Neural cell (in vitro differentiated cells): ENCODE measurements around the gene NEIL1. TPM values are rescaled to one million over a fixed set of nuclear protein-coding genes. Genes with fewer than 3 reads are reported as not detected.

Experiments used
- H2AFZ ChIP-seq: fragments of 200-600, 300-800 bp; sonication (generic), shearing (Covaris generic); 2 replicates; pipeline ENCODE4 v1.6.0; 2014; ENCODE audit warnings: low read depth, mild to moderate bottlenecking, antibody characterized with exemption, low read length, moderate library complexity
- H3F3A ChIP-seq: fragments of 200-600 bp; shearing (Covaris generic); 2 replicates; pipeline ENCODE4 v1.6.1; 2016; ENCODE audit warnings: mild to moderate bottlenecking, moderate library complexity, mixed read lengths, antibody characterized with exemption, low read length; ENCODE audit not compliant: insufficient read depth, poor library complexity, severe bottlenecking
- H3K27ac ChIP-seq: fragments of 200-600, 300-800 bp; sonication (generic), shearing (Covaris generic); 2 replicates; pipeline ENCODE4 v1.5.1; 2014; ENCODE audit warnings: mild to moderate bottlenecking, low read length, moderate library complexity
- H3K27me3 ChIP-seq: fragments of 300-800, 200-600 bp; sonication (generic), shearing (Covaris generic); 2 replicates; pipeline ENCODE4 v1.6.0; 2014; ENCODE audit warnings: mild to moderate bottlenecking, low read depth, low read length, moderate library complexity; ENCODE audit not compliant: insufficient read depth
- H3K36me3 ChIP-seq: fragments of 300-800, 200-600 bp; sonication (generic), shearing (Covaris generic); 2 replicates; pipeline ENCODE4 v1.5.1; 2014; ENCODE audit warnings: mild to moderate bottlenecking, antibody characterized with exemption, low read length, moderate library complexity; ENCODE audit not compliant: insufficient read depth
- H3K4me2 ChIP-seq: fragments of 300-800, 200-600 bp; sonication (generic), shearing (Covaris generic); 2 replicates; pipeline ENCODE4 v1.6.0; 2014; ENCODE audit warnings: mild to moderate bottlenecking, low read length
- H3K4me3 ChIP-seq: fragments of 300-800, 200-600 bp; sonication (generic), shearing (Covaris generic); 2 replicates; pipeline ENCODE4 v1.5.1; 2014; ENCODE audit warnings: mild to moderate bottlenecking, low read length, moderate library complexity
- H3K79me2 ChIP-seq: fragments of 200-600 bp; shearing (Covaris generic); replicated peaks from 2 replicates; pipeline ENCODE4 v1.6.0; 2014; ENCODE audit warnings: mild to moderate bottlenecking, low read length, moderate library complexity; ENCODE audit not compliant: insufficient read depth
- H3K9ac ChIP-seq: fragments of 300-800, 200-600 bp; sonication (generic), shearing (Covaris generic); 2 replicates; pipeline ENCODE4 v1.6.1; 2016; ENCODE audit warnings: mild to moderate bottlenecking, low read length, mixed read lengths
- H3K9me2 ChIP-seq: fragments of 200-600 bp; shearing (Covaris generic); 2 replicates; pipeline ENCODE4 v1.6.1; 2016; ENCODE audit warnings: mild to moderate bottlenecking, low read length, mixed read lengths; ENCODE audit not compliant: insufficient read depth
- H3K9me3 ChIP-seq: fragments of 200-600, 300-800 bp; sonication (generic), shearing (Covaris generic); 2 replicates; pipeline ENCODE4 v1.6.1; 2016; ENCODE audit warnings: mild to moderate bottlenecking, mixed run types, low read length, moderate library complexity, mixed read lengths
- H4K20me1 ChIP-seq: fragments of 200-600 bp; shearing (Covaris generic); 2 replicates; pipeline ENCODE4 v1.6.1; 2016; ENCODE audit warnings: mild to moderate bottlenecking, mixed run types; ENCODE audit not compliant: insufficient read depth
- CTCF ChIP-seq: fragments of 450-650 bp; IDR thresholded peaks from 2 replicates; pipeline ENCODE4 v1.5.1; 2014; ENCODE audit warnings: antibody characterized with exemption, mild to moderate bottlenecking, moderate library complexity; ENCODE audit not compliant: poor library complexity, severe bottlenecking
- EP300 ChIP-seq: fragments of 450-650 bp; conservative IDR thresholded peaks from 2 replicates; pipeline ENCODE4 v1.6.1; 2014; ENCODE audit warnings: antibody characterized with exemption, mild to moderate bottlenecking, moderate library complexity; ENCODE audit not compliant: poor library complexity, severe bottlenecking
- EZH2 ChIP-seq: fragments of 200-600, 300-800 bp; shearing (Covaris generic), sonication (generic); IDR thresholded peaks from 2 replicates; pipeline ENCODE4 v1.6.1; 2014; ENCODE audit warnings: antibody characterized with exemption, low read length, borderline replicate concordance, mild to moderate bottlenecking; ENCODE audit not compliant: insufficient read depth, poor library complexity, severe bottlenecking
- MXI1 ChIP-seq: fragments of 450-650 bp; conservative IDR thresholded peaks from 2 replicates; pipeline ENCODE4 v1.6.1; 2014; ENCODE audit warnings: antibody characterized with exemption, mild to moderate bottlenecking; ENCODE audit not compliant: poor library complexity, severe bottlenecking
- POLR2AphosphoS5 ChIP-seq: IDR thresholded peaks from 2 replicates; pipeline ENCODE4 v1.6.1; 2012
- RAD21 ChIP-seq: fragments of 450-650 bp; conservative IDR thresholded peaks from 2 replicates; pipeline ENCODE4 v1.6.1; 2014; ENCODE audit warnings: antibody characterized with exemption, mild to moderate bottlenecking, moderate library complexity
- REST ChIP-seq: IDR thresholded peaks from 2 replicates; pipeline ENCODE4 v1.6.1; 2012; ENCODE audit warnings: borderline replicate concordance
- SMC3 ChIP-seq: fragments of 450-650 bp; conservative IDR thresholded peaks from 2 replicates; pipeline ENCODE4 v1.6.1; 2014; ENCODE audit warnings: antibody characterized with exemption, mild to moderate bottlenecking, moderate library complexity; ENCODE audit not compliant: poor library complexity
- TAF1 ChIP-seq: IDR thresholded peaks from 2 replicates; pipeline ENCODE4 v1.6.1; 2012; ENCODE audit warnings: low read depth
- polyA plus RNA-seq: library from polyadenylated mRNA; depleted of rRNA; stranded (reverse); fragments of >200 nt; gene quantifications from 2 replicates; pipeline ENCODE4 v1.2.3, GENCODE V29; 2014

Gene NEIL1
- polyA plus RNA-seq, 1 donor from 2014 or later: 18.6 TPM

GRCh38 chr15:75403892-75404291 lies 57.1 kb downstream of the NEIL1 start:
- TF ChIP-seq EZH2 (no peak), SMC3 (no peak), REST (no peak), CTCF (no peak), EP300 (no peak), TAF1 (no peak), POLR2AphosphoS5 (no peak), MXI1 (no peak), RAD21 (no peak)
- H3K9ac ChIP-seq: no peak overlapping the region
- no peak overlapping the region for H3K4me2 ChIP-seq

More at GRCh38 chr15:75403892-75404291, 57.1 kb downstream of the NEIL1 start:
- H3K79me2 ChIP-seq: no peaks in the 10 kb centered on the region
- H4K20me1 ChIP-seq: no peaks in the 10 kb centered on the region
- no peaks in the 10 kb centered on the region for H3F3A ChIP-seq
- H3K27me3 ChIP-seq: no peaks in the 10 kb centered on the region
- H2AFZ ChIP-seq: no peak overlapping the region
- H3K9me3 ChIP-seq: no peaks in the 10 kb centered on the region
- H3K36me3 ChIP-seq: peaks cover 5% of the 10 kb centered on the region
- H3K4me3 ChIP-seq: no peak overlapping the region
- H3K9me2 ChIP-seq: no peaks in the 10 kb centered on the region
- H3K27ac ChIP-seq: no peak overlapping the region

Other genes starting within 250 kb of the NEIL1 start
- gene C15orf39, start 145.2 kb upstream of the NEIL1 start, polyA plus RNA-seq: 0.44 TPM in 1 of 2 replicates, not detected in the other
- not detected in 2 replicates for gene GOLGA6C, start 88.7 kb upstream of the NEIL1 start, polyA plus RNA-seq
- gene GOLGA6D, start 64.2 kb upstream of the NEIL1 start, polyA plus RNA-seq: 0.12 TPM in 1 of 2 replicates, not detected in the other
- 103 and 116 TPM in 2 replicates for gene COMMD4, start 11.0 kb upstream of the NEIL1 start, polyA plus RNA-seq
- gene MAN2C1, start 21.6 kb downstream of the NEIL1 start, polyA plus RNA-seq: 261 and 340 TPM in 2 replicates
- gene SIN3A, start 104.7 kb downstream of the NEIL1 start, polyA plus RNA-seq: 11.5 and 13.7 TPM in 2 replicates
- gene PTPN9, start 232.3 kb downstream of the NEIL1 start, polyA plus RNA-seq: 24.0 and 33.1 TPM in 2 replicates